ENCODE measurements around the gene CLEC14A.

The CLEC14A gene

DNA sequence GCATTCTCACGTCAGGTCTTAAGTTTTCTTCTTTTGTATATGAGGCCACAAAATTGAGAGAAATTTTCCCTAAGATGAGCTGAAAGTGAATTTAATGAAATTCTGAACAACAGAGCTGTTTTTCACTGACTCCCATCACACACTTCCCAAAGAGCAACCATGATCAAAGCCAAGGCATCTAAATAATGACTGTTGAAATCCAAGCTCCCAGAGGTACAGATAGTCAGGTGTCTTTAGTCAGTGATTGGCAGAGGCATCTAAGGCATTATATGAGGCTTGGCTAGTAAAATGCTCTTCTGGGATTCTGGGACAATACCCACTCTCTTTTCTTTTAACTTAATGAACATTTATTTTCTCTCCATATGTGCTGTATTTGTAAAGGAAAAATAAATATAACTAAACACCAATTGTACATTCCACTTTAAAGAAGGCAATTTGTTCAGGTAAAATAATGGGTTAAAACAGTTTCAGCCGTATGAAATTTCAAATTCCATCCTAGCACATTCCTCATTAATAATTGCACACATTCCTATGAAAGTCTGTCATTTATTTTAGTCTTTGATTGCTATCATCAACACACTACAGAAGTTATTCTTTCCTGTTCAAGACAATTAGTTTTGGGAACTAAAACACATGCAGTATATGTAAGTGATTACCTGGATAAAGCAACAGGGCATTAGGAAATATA, 49.1 kb downstream of the CLEC14A start:
- no peak for TF ChIP-seq CTCF (IDR thresholded peaks at IDR 0.05)
- H3K27me3 Mint-ChIP-seq (ENCODE audit: low read depth, poor library complexity): peaks cover 84% of the 10 kb centered on the region
- peak overlapping the region; percentile 80 for H3K4me3 Mint-ChIP-seq
- no peak overlapping the region for H3K27ac Mint-ChIP-seq
- H3K4me1 Mint-ChIP-seq: peaks cover 31% of the 10 kb centered on the region
- H3K9me3 Mint-ChIP-seq: peaks cover 32% of the 10 kb centered on the region
- no peak for DNase-seq
- peaks cover 8% of the 10 kb centered on the region for H3K36me3 Mint-ChIP-seq (ENCODE audit: low read depth)

GRCh38 chr14:38205949-38206665, 49.8 kb downstream of the CLEC14A start:
- DNase-seq: no peak
- peaks cover 28% of the 10 kb centered on the region for H3K4me1 Mint-ChIP-seq
- peaks cover 8% of the 10 kb centered on the region for H3K36me3 Mint-ChIP-seq (ENCODE audit: low read depth)
- H3K9me3 Mint-ChIP-seq: peaks cover 32% of the 10 kb centered on the region
- no peak for TF ChIP-seq CTCF (IDR thresholded peaks at IDR 0.05)
- H3K4me3 Mint-ChIP-seq: no peak overlapping the region
- peaks cover 81% of the 10 kb centered on the region for H3K27me3 Mint-ChIP-seq (ENCODE audit: low read depth, poor library complexity)
- no peak overlapping the region for H3K27ac Mint-ChIP-seq

- Mint-ChIP-seq H3K4me1 (peaks cover 22% of the 10 kb centered on the region), H3K9me3 (peaks cover 27% of the 10 kb centered on the region), H3K4me3 (no peak overlapping the region), H3K27me3 (ENCODE audit: low read depth, poor library complexity) (peaks cover 77% of the 10 kb centered on the region), H3K36me3 (ENCODE audit: low read depth) (peaks cover 4% of the 10 kb centered on the region), H3K27ac (no peak overlapping the region)
- DNase-seq: no peak
- no peak for TF ChIP-seq CTCF (IDR thresholded peaks at IDR 0.05)
These were observed 50.6 kb downstream of the CLEC14A start for GRCh38 chr14:38205119-38205813.

DNA sequence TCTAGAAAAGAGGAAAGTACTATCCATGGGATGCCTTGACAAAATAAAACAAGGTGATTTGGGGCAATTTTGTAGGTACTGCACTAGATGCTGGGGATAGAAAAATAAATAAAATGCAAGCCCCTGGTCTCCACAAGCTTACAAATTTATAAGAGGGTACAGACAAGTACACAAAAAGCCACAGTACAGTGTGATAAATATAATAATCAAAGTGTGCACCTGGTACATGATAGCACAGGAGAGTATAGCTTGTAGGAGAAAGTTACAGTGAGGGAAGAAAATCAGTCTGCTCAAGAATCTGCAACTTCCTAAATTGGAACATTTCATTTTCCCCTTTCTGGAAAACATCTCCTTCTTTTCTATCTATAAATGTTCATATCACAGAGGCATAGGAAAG, 51.2 kb downstream of the CLEC14A start:
- peaks cover 4% of the 10 kb centered on the region for H3K36me3 Mint-ChIP-seq (ENCODE audit: low read depth)

More for the DNA sequence above, 51.2 kb downstream of the CLEC14A start:
- no peak overlapping the region for H3K27ac Mint-ChIP-seq
- no peak for TF ChIP-seq CTCF (IDR thresholded peaks at IDR 0.05)
- H3K27me3 Mint-ChIP-seq (ENCODE audit: low read depth, poor library complexity): peaks cover 72% of the 10 kb centered on the region
- peaks cover 22% of the 10 kb centered on the region for H3K9me3 Mint-ChIP-seq
- no peak for DNase-seq
- no peak overlapping the region for H3K4me3 Mint-ChIP-seq
- H3K4me1 Mint-ChIP-seq: peaks cover 21% of the 10 kb centered on the region
